Measurements from ENCODE around the gene STMN1.

- no peak for TF ChIP-seq NRF1 (IDR thresholded peaks at IDR 0.05; ENCODE audit: low read depth, low read length)
- TF ChIP-seq POLR2AphosphoS5 (IDR thresholded peaks at IDR 0.05; ENCODE audit: low read depth, low read length) = no peak
- TF ChIP-seq CTCF (IDR thresholded peaks at IDR 0.05; ENCODE audit: control extremely low read depth in 1 of 3, insufficient read depth in 1 of 3, low read depth in 1 of 3, low read length in 3 of 3) = peak; percentile 95 to 100 (median 99)
- TF ChIP-seq PHF8 (conservative IDR thresholded peaks at IDR 0.05; ENCODE audit: low read depth, low read length) = no peak
- TF ChIP-seq KDM1A (IDR thresholded peaks at IDR 0.05; ENCODE audit: borderline replicate concordance, low read length) = no peak
- no peak for TF ChIP-seq EP300 (IDR thresholded peaks at IDR 0.05; ENCODE audit: borderline replicate concordance in 1 of 2, low read depth in 2 of 2, low read length in 2 of 2)
- no peak for TF ChIP-seq POLR2A (IDR thresholded peaks at IDR 0.05; ENCODE audit: control extremely low read depth in 1 of 2, low read depth in 2 of 2, low read length in 2 of 2)
Observed at GRCh38 chr1:25895365-25895990, 10.7 kb downstream of the STMN1 start.

Measured in H1 (cell line).